GM18861 (cell line): ENCODE results near the gene ATAD3C.
A peak's percentile ranks its signal among the peaks of the same experiment; 100 is the strongest.
"Not testable (repeated sequence)": the region's sequence is repeated elsewhere in the genome, so short reads cannot be mapped to it uniquely, and the experiment has no call there.

Experiments used
- ATAC-seq: cut with Tn5 transposase; IDR thresholded peaks from one replicate; pipeline ENCODE4 v1.9.1; 2021; ENCODE audit not compliant: unreplicated experiment

ATAD3C gene

DNA sequence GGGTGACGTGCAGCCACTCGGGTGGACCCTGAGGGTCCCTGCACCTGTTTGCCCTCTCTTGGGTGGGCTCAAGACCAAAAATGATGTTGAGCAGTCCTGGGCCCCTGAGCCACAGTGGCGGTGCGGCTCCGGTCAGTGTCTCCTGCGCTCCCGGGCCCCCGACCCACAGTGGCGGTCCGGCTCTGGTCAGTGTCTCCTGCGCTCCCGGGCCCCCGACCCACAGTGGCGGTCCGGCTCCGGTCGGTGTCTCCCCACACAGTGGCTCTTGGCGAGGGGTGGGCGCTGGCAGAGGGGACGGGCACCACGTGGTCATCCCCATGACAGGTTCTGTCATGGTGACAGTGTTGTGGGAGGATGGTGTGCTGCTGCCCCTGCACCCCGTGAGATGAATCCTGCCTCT lies 44.8 kb downstream of the ATAD3C start:
- not testable (repeated sequence) for ATAC-seq

DNA sequence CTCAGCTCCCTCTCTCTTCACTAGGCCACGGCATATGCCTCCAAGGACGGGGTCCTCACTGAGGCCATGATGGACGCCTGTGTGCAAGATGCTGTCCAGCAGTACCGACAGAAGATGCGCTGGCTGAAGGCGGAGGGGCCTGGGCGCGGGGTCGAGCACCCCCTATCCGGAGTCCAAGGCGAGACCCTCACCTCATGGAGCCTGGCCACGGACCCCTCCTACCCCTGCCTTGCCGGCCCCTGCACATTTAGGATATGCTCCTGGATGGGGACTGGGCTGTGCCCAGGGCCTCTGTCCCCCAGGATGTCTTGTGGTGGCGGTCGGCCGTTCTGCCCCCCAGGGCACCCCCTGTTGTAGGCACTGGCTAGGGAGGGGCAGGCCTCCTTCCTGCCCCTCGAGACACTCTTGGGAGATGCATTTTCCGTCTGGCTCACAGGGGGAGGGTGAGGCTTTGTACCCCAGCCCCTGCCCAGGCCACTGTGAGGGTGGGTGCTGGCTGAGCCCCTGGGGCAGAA lies 46.0 kb downstream of the ATAD3C start:
- not testable (repeated sequence) for ATAC-seq

GRCh38 chr1:1504777-1505365 lies 55.4 kb downstream of the ATAD3C start:
- ATAC-seq, result not testable (repeated sequence)

DNA sequence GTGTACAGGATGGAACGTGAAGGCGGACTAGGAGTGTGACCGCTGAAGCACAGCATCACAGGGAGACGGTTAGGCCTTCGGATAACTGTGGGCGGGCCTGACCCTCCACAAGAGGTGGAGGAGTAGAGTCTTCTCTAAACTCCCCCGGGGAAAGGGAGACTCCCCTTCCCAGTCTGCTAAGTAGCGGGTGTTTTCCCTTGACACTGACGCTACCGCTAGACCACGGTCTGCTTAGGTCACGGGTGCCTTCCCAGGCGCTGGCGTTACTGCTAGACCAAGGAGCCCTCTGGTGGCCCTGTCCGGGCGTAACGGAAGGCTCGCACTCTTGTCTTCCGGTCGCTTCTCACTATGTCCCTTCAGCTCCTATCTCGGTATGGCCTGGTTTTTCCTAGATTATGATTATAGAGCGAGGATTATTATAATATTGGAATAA lies 55.9 kb downstream of the ATAD3C start:
- not testable (repeated sequence) for ATAC-seq

- not testable (repeated sequence) for ATAC-seq
These were observed 56.3 kb downstream of the ATAD3C start for GRCh38 chr1:1505801-1506200.

GRCh38 chr1:1507305-1507704 lies 57.8 kb downstream of the ATAD3C start:
- ATAC-seq, result no peak

DNA sequence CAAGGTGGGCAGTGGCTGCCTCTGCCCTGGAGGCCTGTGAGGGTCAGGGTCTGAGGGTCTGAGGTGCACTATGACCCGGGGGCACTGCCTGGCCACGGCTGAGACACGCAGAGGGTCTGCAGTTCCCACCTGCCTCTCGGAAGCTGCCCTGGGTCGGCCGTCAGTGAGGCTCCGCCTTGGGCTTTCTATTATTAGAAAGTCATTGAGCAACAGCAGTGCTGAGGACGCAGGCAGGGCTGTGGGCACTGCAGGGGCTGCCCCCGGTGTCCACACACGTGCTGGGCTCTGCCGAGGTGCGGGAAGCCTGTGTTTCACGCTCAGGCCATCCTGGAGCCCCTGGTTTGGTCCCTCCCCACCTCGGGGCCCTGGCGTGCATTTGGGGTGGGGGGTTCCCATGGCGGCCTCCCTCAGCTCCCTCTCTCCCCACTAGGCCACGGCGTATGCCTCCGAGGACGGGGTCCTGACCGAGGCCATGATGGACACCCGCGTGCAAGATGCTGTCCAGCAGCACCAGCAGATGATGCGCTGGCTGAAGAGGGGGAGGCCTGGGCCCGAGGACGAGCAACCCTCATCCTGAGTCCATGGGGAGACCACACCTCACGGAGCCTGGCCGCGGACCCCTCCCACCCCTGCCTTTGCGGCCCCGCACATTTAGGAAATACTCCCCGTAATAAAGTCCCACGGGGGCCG lies 59.4 kb downstream of the ATAD3C start:
- ATAC-seq, result not testable (repeated sequence)

GRCh38 chr1:1509465-1509850 lies 60.0 kb downstream of the ATAD3C start:
- not testable (repeated sequence) for ATAC-seq

DNA sequence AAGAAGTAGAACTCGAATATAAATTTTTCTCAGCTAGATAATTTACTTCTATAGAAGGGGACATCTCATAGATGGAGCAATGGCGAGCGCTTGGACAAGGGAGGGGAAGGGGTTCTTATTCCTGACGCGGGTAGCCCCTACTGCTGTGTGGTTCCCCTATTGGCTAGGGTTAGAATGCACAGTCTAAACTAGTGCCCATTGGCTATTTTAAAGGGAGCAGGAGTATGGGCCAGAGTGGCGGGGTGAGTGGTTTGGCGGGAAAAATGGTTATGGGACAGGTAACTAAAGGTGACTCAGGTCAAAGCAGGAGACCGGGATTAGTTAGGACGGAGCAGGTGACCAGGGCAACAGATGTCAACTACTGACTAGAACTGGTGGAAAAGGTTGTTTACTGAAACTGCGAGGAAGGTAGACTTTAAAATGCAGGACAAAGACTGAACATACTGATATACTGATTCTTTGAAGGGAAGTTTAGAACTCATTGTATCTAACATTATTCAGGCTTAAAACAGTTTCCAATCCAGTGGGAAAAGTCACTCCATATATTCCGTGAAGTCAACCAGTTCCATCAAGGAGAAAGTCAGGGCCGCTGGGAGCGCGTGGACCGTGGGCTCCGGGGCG lies 61.5 kb downstream of the ATAD3C start:
- ATAC-seq, result no peak

- ATAC-seq, result peak; percentile 87
These were observed 62.2 kb downstream of the ATAD3C start, which contains the start of gene ATAD3A for GRCh38 chr1:1511533-1512285. Gene ATAD3A, plus strand, starts transcription at chr1:1512162. Its CDS starts 107 bp downstream, at chr1:1512269.

- ATAC-seq, result not testable (repeated sequence)
These were observed 62.9 kb downstream of the ATAD3C start for GRCh38 chr1:1512425-1512824.

DNA sequence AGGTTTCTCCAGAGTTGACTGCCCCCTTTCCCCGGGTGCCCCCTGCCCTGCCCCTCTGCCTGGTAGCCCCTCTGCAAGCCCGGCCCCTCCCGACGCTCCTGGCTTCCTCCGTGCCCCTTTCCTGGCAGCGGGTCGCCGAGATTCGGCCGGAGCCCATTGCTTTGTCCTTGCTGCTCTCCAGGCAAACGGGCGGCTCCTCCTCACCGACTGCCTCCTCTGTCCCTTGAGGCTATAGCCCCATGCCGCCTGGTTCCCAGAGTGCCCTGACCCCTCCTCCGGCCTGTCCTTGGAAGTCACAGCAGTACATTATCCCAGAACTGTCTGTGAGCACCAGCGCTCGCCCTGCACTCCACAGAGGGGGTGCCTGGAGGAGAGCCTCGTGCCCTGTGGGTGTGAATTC lies 64.2 kb downstream of the ATAD3C start:
- ATAC-seq, result not testable (repeated sequence)

GRCh38 chr1:1514376-1514775 lies 64.9 kb downstream of the ATAD3C start:
- not testable (repeated sequence) for ATAC-seq

GRCh38 chr1:1516923-1517322 lies 67.4 kb downstream of the ATAD3C start:
- ATAC-seq, result not testable (repeated sequence)

- no peak for ATAC-seq
These were observed 68.6 kb downstream of the ATAD3C start for GRCh38 chr1:1517973-1518620.

GRCh38 chr1:1518621-1519007 lies 69.1 kb downstream of the ATAD3C start:
- ATAC-seq, result not testable (repeated sequence)
